ENCODE data around the gene SULT1A2.
"Not testable (repeated sequence)": the region's sequence is repeated elsewhere in the genome, so short reads cannot be mapped to it uniquely, and the experiment has no call there.

SULT1A2 gene

DNA sequence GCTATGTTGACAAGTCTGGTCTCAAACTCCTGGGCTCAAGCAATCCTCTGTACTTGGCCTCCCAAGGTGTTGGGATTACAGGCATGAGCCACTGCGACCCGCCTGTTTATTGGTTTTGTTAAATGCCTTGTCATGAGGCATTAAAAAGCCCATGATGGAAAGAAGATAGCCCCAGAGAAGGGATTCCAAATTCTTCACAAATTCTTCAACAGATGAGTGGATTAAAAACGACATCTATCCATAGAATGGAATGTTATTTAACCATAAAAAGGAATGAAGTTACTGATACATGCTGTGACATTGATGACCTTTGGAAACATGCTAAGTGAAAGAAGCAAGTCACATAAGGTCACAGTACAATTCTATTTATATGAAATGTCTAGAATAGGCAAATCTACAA is 38.4 kb downstream of the SULT1A2 start:
- DNase-seq (ENCODE audit: low spot score), result no peak

GRCh38 chr16:28556914-28557320 is 39.9 kb downstream of the SULT1A2 start:
- DNase-seq (ENCODE audit: low spot score), result no peak

DNA sequence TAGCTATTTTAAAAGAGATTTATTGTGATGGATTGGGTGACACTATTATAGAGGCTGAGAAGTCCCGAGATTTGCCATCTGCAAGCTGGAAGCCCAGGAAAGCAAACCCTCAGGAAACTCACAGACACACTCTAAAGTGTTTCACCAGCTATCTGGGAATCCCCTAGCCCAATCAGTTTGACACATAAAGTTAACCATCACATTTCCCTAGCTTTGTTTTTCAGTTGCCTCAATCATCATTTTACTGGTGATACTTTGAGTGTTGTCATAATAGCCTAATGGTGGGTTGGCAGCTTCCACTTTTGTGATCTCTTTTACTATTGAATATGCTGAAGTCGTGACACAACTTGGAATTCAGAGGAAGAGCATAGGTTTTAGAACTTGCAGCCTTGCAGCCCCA is 41.3 kb downstream of the SULT1A2 start:
- DNase-seq (ENCODE audit: low spot score), result no peak

- DNase-seq (ENCODE audit: low spot score), result no peak
Observed at GRCh38 chr16:28554634-28555423, 42.0 kb downstream of the SULT1A2 start.

DNA sequence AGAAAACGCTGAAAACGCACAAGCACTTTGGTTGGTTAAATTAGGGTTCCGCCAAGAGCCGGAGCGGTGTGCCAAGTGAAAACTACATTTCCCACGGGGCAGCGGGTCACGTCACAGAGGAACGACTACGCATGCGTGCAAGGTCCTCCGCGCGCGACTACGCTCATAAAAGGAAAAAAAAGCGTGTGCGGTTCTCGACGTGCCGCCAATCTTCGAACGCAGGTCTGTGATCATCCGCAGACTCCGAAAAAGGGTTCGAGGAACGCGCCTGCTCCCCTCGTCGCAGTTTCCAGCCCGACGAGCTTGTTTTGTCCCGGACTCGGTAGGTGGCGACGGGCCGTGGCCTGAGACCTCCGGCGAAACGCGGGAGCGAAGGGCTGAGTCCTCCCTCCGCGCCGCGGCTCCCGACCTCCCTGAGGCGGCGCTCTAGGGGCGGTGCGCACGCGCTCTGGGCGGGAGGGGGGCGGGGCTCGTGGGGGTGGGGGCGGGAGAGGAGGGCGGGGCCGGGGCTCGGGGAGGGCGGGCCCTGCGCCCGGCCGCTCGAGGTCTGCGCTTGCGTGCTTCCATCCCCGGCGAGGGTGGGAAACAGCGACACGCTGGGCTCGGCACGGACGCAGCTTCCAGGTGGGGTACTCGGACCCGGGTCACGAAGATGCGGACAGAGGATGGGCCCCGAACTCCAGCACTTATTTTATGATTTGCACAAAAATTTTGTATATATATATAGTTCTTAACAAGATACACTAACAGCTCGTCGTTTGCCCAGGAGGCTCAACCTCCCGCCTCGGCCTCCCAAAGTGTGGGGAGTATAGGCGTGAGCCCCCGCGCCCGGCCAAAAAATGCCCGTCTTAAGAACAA is 42.8 kb downstream of the SULT1A2 start, which contains the start of gene SGF29:
SGF29 (plus strand) TSS at position 145 of the 858 bp plus-strand sequence. CDS start 27,150 bp downstream, outside the sequence.
- peak; percentile 82 for DNase-seq (ENCODE audit: low spot score)

DNA sequence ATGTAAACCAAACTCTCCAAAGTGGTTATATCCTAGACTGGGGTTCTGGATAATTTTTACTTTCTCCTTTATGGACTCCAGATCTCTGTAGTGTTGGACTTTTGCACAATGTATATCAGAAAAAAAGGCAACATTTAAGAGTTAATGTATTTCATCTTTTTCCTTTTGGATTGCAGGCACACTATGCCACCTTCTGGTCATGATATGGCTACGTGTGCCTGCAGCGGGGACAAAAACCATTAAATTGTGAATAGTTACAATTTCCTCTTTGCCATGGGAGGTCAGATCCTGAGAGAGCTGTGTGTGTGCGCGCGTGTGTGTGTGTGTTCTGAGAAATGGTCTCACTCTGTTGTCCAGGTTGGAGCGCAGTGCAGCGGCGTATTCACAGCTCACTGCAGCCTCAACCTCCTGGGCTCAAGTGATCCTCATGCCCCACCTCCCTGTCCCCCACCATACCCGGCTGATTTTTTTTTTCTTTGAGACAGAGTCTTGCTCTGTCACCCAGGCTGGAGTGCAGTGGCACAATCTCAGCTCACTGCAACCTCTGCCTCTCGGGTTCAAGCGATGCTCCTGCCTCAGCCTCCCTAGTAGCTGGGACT is 47.5 kb downstream of the SULT1A2 start:
- peak; percentile 45 for DNase-seq (ENCODE audit: low spot score)

GRCh38 chr16:28548306-28548802 is 48.5 kb downstream of the SULT1A2 start:
- no peak for DNase-seq (ENCODE audit: low spot score)

DNA sequence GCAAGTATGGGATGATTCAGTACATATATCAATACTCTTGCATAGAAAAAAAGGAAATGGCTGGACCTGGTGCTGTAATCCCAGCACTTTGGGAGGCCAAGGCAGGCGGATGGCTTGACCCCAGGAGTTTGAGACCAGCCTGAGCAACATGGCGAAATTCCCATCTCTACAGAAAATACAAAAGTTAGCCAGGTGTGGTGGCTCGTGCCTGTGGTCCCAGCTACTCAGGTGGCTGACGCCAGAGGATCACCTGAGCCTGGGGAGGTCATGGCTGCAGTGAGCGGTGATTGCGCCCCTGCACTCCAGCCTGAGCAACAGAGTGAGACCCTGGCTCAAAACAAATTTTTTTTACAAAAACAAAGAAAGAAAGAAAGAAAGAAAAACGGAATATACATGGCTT is 50.2 kb downstream of the SULT1A2 start:
- DNase-seq (ENCODE audit: low spot score), result no peak

DNA sequence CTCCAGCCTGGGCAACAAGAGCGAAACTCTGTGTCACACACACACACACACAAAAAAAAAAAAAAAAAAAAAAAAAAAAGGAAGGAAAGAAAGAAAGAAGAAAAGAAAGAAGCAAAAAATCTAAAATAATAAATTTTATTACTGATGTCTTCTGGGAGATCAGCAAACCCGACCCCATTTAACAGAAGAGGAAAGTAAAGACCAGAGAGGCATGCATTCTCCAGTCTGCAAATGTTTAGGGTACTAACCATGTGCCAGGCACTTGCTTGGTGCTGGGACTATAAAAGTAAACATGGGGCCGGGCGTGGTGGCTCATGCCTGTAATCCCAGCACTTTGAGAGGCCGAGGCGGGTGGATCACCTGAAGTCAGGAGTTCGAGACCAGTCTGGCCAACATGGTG is 50.9 kb downstream of the SULT1A2 start:
- not testable (repeated sequence) for DNase-seq (ENCODE audit: low spot score)

- DNase-seq (ENCODE audit: low spot score), result no peak
Observed at GRCh38 chr16:28544998-28545397, 51.9 kb downstream of the SULT1A2 start.

GRCh38 chr16:28543072-28543471 is 53.8 kb downstream of the SULT1A2 start:
- no peak for DNase-seq (ENCODE audit: low spot score)

DNA sequence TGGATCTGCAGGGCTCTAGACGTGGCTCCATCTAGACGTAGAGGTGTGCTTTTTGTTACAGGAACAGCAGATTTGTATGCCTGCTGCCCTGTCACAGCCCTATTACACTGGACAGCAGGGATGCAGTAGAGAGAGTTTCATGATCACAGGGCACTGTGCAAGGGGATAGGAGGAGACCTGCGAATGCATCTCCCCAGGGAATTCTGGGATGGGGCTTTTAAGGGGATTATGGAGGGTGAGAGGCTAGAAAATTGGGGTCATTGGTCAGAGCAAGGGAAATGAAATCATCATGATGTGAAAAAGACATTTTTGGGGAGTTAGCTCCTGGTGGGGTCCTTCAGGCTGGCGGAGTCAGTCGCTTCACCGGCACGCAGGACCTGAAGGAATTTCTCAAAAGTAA is 54.2 kb downstream of the SULT1A2 start:
- DNase-seq (ENCODE audit: low spot score), result no peak
